Measurements from ENCODE around the gene KLHL25. TPM values are rescaled to one million over a fixed set of nuclear protein-coding genes. Genes with fewer than 3 reads are reported as not detected.
"Not testable (repeated sequence)": the region's sequence is repeated elsewhere in the genome, so short reads cannot be mapped to it uniquely, and the experiment has no call there.

KLHL25 gene
- total RNA-seq, 1 donor from 2014 or later, result 4.7 TPM

GRCh38 chr15:85837881-85838280 is 43.2 kb upstream of the KLHL25 start:
- intact Hi-C loops (cut with DNase I), result loop anchor here (10.0 kb wide), 1 partner anchor 103 kb away; no protein-coding TSS in a partner anchor
- peaks cover 7% of the 10 kb centered on the region for H3K4me1 ChIP-seq
- no peak for DNase-seq
- H3K4me3 ChIP-seq, result no peak overlapping the region
- no peaks in the 10 kb centered on the region for H3K9me3 ChIP-seq
- no peak overlapping the region for H3K27ac ChIP-seq
- H3K36me3 ChIP-seq, result no peaks in the 10 kb centered on the region
- no peaks in the 10 kb centered on the region for H3K27me3 ChIP-seq
- no peak for ATAC-seq
- no peak for TF ChIP-seq CTCF (IDR thresholded peaks at IDR 0.05)

- H3K27ac ChIP-seq, result no peak overlapping the region
- H3K36me3 ChIP-seq, result no peaks in the 10 kb centered on the region
- DNase-seq (no peak), ATAC-seq (peak; percentile 53)
- no peaks in the 10 kb centered on the region for H3K9me3 ChIP-seq
- TF ChIP-seq CTCF (IDR thresholded peaks at IDR 0.05), result no peak
- intact Hi-C loops (cut with DNase I), result loop anchor here (10.0 kb wide), 1 partner anchor 102 kb away; no protein-coding TSS in a partner anchor
- H3K4me3 ChIP-seq, result no peak overlapping the region
- H3K4me1 ChIP-seq, result peaks cover 7% of the 10 kb centered on the region
- H3K27me3 ChIP-seq, result no peaks in the 10 kb centered on the region
Observed at GRCh38 chr15:85837011-85837433, 42.3 kb upstream of the KLHL25 start.

GRCh38 chr15:85834651-85835050 is 39.9 kb upstream of the KLHL25 start:
- no peak for DNase-seq
- no peaks in the 10 kb centered on the region for H3K9me3 ChIP-seq
- TF ChIP-seq CTCF (IDR thresholded peaks at IDR 0.05), result no peak
- no peak overlapping the region for H3K27ac ChIP-seq
- no peak for ATAC-seq
- H3K4me1 ChIP-seq, result no peaks in the 10 kb centered on the region
- no peak overlapping the region for H3K4me3 ChIP-seq
- intact Hi-C loops (cut with DNase I), result loop anchor here (10.0 kb wide), 1 partner anchor 100 kb away; no protein-coding TSS in a partner anchor
- H3K36me3 ChIP-seq, result no peaks in the 10 kb centered on the region
- H3K27me3 ChIP-seq, result no peaks in the 10 kb centered on the region

GRCh38 chr15:85832394-85832793 is 37.7 kb upstream of the KLHL25 start:
- ATAC-seq (peak; percentile 57), DNase-seq (no peak)
- TF ChIP-seq CTCF (IDR thresholded peaks at IDR 0.05), result no peak
- Histone ChIP-seq H3K4me1 (no peaks in the 10 kb centered on the region), H3K4me3 (no peak overlapping the region), H3K36me3 (no peaks in the 10 kb centered on the region), H3K27me3 (no peaks in the 10 kb centered on the region), H3K9me3 (no peaks in the 10 kb centered on the region), H3K27ac (no peak overlapping the region)
- intact Hi-C loops (cut with DNase I), result loop anchor here (10.0 kb wide), 1 partner anchor 98 kb away; no protein-coding TSS in a partner anchor

- ATAC-seq (peak; percentile 83), DNase-seq (no peak)
- no peak overlapping the region for H3K4me3 ChIP-seq
- no peaks in the 10 kb centered on the region for H3K9me3 ChIP-seq
- H3K36me3 ChIP-seq, result no peaks in the 10 kb centered on the region
- H3K4me1 ChIP-seq, result no peaks in the 10 kb centered on the region
- H3K27ac ChIP-seq, result no peak overlapping the region
- peak; percentile 63 for TF ChIP-seq CTCF (IDR thresholded peaks at IDR 0.05)
- no peaks in the 10 kb centered on the region for H3K27me3 ChIP-seq
- intact Hi-C loops (cut with DNase I), result loop anchor here (10.0 kb wide), 1 partner anchor 97 kb away; no protein-coding TSS in a partner anchor
Observed at GRCh38 chr15:85831415-85832113, 36.8 kb upstream of the KLHL25 start.

- H3K27me3 ChIP-seq, H3K4me1 ChIP-seq, H3K9me3 ChIP-seq, DNase-seq, ATAC-seq, H3K36me3 ChIP-seq, H3K4me3 ChIP-seq, H3K27ac ChIP-seq: not testable (repeated sequence)
- intact Hi-C loops (cut with DNase I), result loop anchor here (10.0 kb wide), 1 partner anchor 95 kb away; no protein-coding TSS in a partner anchor
Observed at GRCh38 chr15:85829754-85830153, 35.0 kb upstream of the KLHL25 start.

Data from upper lobe of right lung (tissue), 1 donor.